ENCODE results near the gene HSD11B1L. TPM values are rescaled to one million over a fixed set of nuclear protein-coding genes. Genes with fewer than 3 reads are reported as not detected.

Gene HSD11B1L
- total RNA-seq, 1 donor from 2014 or later: 116 TPM

- H3K36me3 ChIP-seq: peaks cover 67 to 74% of the 10 kb centered on the region in 2 donors
Measured at GRCh38 chr19:5667751-5668271, 13.0 kb upstream of the HSD11B1L start.

GRCh38 chr19:5669212-5669611 lies 11.6 kb upstream of the HSD11B1L start:
- Histone ChIP-seq H3K4me1 (no peaks in the 10 kb centered on the region), H3K27ac (no peak overlapping the region), H3K9me3 (no peaks in the 10 kb centered on the region), H3K36me3 (peaks cover 53 to 60% of the 10 kb centered on the region in 2 donors), H3K27me3 (no peaks in the 10 kb centered on the region), H3K4me3 (no peak overlapping the region)
- TF ChIP-seq CTCF (IDR thresholded peaks at IDR 0.05): no peak
- DNase-seq (ENCODE audit: low spot score in 2 of 2): no peak
- intact Hi-C loops (cut with DNase I): no loop called here

More at GRCh38 chr19:5667751-5668271, 13.0 kb upstream of the HSD11B1L start:
- no peak for TF ChIP-seq CTCF (IDR thresholded peaks at IDR 0.05)
- H3K9me3 ChIP-seq: no peaks in the 10 kb centered on the region
- no peaks in the 10 kb centered on the region for H3K4me1 ChIP-seq
- no peaks in the 10 kb centered on the region for H3K27me3 ChIP-seq
- no peak overlapping the region for H3K4me3 ChIP-seq
- H3K27ac ChIP-seq: no peak overlapping the region
- intact Hi-C loops (cut with DNase I): no loop called here
- DNase-seq (ENCODE audit: low spot score in 2 of 2): no peak

- intact Hi-C loops (cut with DNase I): no loop called here
- DNase-seq (ENCODE audit: low spot score in 2 of 2): no peak
- Histone ChIP-seq H3K9me3 (no peaks in the 10 kb centered on the region), H3K27ac (no peak overlapping the region), H3K27me3 (no peaks in the 10 kb centered on the region), H3K4me3 (no peak overlapping the region), H3K4me1 (no peaks in the 10 kb centered on the region), H3K36me3 (peaks cover 29 to 36% of the 10 kb centered on the region in 2 donors)
- no peak for TF ChIP-seq CTCF (IDR thresholded peaks at IDR 0.05)
Measured at GRCh38 chr19:5671600-5671999, 9.2 kb upstream of the HSD11B1L start.

GRCh38 chr19:5672708-5673459 lies 7.9 kb upstream of the HSD11B1L start:
- Histone ChIP-seq H3K4me1 (no peaks in the 10 kb centered on the region), H3K9me3 (no peaks in the 10 kb centered on the region), H3K27ac (no peak overlapping the region), H3K36me3 (peaks cover 16 to 24% of the 10 kb centered on the region in 2 donors), H3K27me3 (no peaks in the 10 kb centered on the region), H3K4me3 (no peak overlapping the region)
- intact Hi-C loops (cut with DNase I): no loop called here
- DNase-seq (ENCODE audit: low spot score in 2 of 2): no peak
- no peak for TF ChIP-seq CTCF (IDR thresholded peaks at IDR 0.05)

- peaks cover 8 to 23% of the 10 kb centered on the region in 2 donors for H3K36me3 ChIP-seq
- no peak for DNase-seq (ENCODE audit: low spot score in 2 of 2)
- TF ChIP-seq CTCF (IDR thresholded peaks at IDR 0.05): no peak
- H3K27me3 ChIP-seq: no peaks in the 10 kb centered on the region
- no peak overlapping the region for H3K4me3 ChIP-seq
- intact Hi-C loops (cut with DNase I): no loop called here
- H3K9me3 ChIP-seq: no peaks in the 10 kb centered on the region
- H3K4me1 ChIP-seq: no peaks in the 10 kb centered on the region
- H3K27ac ChIP-seq: no peak overlapping the region
Measured at GRCh38 chr19:5673752-5674151, 7.1 kb upstream of the HSD11B1L start.
